Kasumi-1 (cell line): ENCODE results near the gene PRKCSH.

Source experiments
- DNase-seq, 2 experiments: peaks; one replicate each; lab custom pipeline; 2025; lab: John Stamatoyannopoulos, UW

Gene PRKCSH

DNA sequence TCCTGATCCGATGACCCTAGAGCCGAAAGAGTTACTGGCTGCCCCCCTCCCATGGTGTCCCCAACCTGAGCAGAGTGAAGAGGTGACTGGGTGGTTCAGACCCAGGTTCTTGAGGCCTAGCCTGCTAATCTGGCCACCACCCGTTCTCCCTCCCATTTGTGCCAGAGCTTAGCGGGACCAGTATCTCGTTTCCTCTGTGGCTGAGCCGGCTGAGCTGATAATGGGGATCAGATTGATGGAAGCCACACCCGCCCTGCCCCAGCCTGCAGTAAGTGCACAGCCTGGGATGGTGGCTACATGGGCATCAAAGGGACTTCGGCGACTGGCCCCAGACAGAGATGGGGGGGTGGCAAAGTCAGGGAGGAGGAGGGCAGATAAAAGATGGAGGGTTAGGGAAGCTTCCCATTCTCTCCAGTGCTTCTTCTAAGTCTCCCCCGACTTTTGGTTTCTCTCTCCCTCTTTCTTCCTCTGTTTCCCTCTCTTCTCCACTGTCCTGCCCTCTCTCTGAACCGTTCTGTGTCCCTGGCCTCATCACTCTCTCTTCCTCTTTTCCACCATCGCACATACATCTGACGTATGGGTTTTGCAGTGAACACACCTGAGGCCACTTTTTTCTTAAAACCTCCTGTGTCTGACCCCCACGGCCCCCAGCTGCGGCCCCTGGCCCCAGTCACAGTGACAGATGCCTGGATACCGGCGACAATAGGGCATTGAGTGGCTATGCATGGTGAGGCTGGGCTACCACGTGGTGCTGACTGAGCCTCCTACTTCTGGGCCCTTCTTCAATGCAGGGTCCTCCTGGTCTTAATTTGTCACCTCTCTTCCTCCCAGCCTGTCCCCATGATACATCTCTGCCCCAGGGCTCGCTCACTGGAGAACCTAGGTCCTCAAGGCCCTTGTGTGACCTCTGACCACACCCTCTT, 43.0 kb downstream of the PRKCSH start:
- DNase-seq: no peak

GRCh38 chr19:11479090-11479897, 43.9 kb downstream of the PRKCSH start:
- DNase-seq: no peak

DNA sequence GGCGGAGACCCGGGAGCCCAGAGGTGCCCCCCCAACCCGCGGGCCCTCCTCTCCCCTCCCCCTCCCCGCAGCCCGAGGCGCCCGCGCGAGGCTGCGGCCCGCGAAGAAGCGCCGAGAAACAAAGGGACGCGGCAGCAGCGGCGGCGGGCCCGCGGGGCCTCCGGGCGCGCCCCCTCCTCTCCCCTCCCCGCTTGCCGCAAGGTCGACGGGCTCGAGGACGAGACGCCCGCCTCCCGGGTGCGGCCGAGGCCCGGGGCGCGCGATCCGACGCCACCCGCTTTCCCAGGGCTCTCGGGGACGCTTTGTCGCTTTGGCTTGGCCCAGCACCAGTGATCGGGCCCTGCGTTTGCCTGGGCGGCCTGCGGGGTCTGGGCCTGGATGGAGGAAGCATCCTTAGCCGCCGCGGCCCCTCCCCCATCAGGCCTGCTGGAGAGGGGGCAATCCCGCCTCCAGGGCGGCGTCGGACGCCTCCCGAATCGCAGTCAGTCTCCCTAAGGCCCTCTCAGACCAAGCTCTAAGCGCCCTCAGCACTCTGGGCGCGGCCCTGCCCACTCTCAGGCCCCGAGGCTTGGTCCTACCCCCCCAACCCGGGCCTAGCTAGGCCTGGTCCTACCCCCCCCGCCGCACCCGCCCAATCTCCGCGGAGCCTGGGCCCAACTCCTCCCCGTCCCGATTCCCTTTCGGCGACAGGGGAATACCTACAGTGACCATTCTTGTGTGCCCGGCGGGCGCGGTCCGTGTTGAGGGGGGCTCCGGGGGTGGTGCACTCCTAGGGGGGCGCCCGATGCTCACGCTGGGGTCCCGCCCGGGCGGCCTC, 44.7 kb downstream of the PRKCSH start:
- DNase-seq: no peak

DNA sequence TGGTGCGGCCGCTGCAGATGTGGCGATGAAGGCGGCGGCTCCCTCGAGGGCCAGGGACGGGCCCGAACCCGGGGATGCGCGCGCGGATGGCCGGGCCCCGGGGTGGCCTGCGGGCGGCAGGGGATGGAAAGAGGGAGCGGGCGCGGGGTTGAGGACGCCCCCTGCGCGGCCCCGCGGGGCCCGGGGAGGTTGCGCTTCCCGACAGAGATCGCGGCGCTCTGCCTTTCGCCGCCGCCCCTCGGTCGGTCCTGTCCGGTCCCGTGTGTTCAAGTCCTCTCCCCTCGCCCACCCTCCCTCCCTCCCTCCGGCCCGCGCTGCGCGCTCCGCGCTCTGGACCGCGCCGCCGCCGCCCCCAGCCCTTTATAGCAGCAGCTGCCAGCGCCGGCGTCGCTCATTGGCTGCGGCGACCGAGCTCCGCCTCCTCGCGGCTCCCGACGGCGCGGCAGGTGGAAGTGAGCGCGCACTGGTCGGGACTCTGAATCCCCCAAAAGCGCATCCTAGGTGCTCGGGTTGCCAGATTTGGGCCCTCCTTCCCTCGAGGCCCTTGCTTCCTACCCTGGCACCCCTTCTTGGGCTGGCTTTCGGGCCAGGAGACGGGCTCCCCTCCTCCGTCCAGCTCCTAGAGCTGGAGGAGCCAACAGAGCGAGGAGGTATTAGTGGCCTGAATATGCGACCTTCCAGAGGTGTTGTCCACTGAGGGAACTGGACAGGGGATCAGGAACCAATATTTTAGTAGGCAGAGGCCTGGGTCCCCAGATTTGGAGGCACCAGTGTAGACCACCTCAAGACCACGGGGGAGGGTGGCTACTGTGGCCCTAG, 45.5 kb downstream of the PRKCSH start, which contains the start of gene ELAVL3:
Gene ELAVL3 (minus strand): TSS at position 332 of the 819 bp plus-strand sequence. CDS start 438 bp downstream, outside the sequence.
- no peak for DNase-seq

GRCh38 chr19:11481534-11482383, 46.3 kb downstream of the PRKCSH start:
- peak; percentile 84 to 89 for DNase-seq

DNA sequence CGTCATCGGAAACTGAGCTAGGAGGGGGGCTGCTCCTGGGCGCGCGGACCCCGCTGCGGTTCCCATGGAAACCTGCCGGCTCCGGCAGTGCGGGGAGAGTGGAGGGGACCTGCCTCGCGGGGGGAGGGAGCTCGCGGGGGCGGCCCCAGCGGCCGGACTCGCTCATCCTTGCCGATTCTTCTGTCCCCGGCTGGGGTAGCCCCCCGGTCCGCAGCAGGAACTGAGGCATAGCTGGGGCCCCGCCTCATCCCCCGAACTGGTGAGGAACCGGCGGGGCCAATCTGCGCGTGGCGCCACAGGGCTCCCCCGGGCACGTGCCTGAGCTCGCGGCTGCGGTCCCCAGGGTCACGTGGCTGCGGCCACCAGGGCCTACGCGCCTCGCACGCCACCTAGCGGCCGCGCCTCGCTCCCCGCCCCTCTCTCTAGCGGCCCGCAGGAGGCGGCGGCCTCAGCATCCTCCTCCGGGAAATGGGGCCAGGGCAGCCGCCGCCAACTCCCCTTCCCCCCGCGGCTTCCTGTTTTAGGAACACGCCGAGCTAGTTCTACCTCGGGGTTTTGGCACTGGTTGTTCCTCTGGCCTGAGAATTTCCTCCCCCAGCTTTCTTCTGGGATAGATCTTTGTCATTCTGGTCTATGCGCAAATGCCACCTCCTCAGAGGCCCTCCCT, 47.1 kb downstream of the PRKCSH start:
- peak; percentile 77 to 81 for DNase-seq

- DNase-seq: no peak
Observed at GRCh38 chr19:11483366-11484111, 48.1 kb downstream of the PRKCSH start.

DNA sequence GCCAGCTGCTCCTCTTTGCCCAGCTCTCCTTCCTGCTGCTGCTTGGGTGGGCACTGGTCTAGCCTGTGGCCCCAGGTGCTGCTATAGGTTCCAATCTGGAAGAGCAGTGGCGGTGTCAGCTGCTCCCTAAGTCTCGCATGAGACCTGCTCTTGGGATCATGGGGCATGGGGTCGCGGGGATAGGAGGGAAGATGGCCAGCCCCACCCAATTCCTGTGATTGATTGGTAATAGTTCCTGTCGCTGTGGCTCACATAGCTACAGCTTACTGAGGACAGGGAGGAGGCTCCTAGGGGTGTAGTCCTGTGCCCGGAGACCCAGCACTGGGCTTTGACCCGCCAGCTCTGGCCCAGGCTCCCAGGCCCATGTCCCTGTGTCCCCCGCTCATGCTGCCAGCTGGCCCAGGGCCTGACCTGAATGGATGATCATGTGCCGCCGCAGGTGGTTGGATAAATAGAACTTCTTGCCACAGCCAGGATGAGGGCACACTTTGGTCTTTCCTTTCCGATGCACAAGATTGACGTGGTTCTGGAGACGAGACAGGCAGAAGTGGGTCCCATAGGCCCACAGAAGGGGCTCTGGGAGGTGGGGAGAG, 49.9 kb downstream of the PRKCSH start:
- DNase-seq: no peak

- no peak for DNase-seq
Observed at GRCh38 chr19:11486661-11487503, 51.4 kb downstream of the PRKCSH start.

DNA sequence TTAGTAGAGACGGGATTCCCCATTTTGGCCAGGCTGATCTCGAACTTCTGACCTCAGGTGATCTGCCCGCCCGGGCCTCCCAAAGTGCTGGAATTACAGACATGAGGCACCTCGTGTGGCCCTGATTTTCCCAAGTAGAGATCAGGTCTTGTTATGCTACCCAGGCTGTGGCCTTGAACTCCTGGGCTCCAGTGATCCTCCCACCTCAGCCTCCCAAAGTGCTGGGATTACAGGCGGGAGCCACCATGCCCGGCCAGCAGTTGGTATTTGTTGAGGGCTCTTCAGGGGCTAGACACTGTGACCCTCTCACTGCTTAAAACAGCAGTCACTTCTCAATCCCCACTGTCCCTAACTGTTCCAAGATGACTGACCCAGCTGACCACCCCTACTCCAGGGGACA, 53.9 kb downstream of the PRKCSH start:
- no peak for DNase-seq

DNA sequence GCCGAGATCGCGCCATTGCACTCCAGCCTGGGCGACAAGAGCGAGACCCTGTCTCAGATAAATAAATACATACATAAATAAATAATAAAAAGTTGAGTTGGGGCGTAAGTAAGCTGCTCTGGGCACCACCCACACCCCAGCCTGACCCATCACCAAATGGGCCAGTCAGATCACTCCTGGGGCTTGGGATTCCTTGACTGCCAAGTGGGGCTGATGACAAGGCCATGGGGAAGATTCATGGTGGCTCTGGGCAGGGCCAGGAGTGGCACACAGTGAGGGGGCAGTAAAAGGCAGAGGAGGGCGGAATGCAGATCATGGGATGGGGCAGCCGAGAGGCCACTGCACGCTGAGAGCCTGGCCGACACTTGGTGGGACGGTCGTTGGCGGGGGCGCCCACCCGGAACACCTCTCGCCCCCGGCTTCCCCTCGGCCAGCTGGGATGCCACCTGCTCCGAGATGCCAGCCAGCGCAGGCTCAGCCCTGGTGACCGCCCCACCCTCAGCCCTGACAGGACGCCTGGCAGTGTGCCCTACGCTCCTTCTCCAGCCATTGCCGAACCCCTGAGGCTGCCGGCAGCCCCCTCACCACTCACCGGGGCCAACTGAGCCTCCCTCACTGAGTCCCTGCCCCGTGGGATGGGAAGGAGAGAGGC, 59.3 kb downstream of the PRKCSH start:
- no peak for DNase-seq

- DNase-seq: no peak
Observed at GRCh38 chr19:11495481-11495880, 60.0 kb downstream of the PRKCSH start.

DNA sequence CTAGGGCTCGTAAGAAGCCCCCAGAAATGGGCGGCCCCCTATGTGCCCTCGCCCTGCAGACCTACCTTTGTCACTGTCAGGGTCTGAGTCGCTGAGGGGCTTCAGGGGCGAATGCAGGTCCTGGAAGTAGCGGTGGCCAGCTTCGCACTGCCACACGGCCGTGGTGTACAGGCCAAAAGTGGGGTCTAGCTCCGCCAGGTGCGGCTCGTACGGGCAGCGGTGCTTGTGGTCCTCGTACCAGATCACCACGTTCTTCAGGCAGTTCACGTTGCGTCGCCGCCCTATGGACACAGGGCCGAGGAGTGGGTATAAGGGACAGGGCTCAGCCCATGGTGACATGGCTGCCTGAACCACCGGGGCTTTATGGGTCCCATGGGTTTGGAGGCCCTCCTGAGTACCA, 60.5 kb downstream of the PRKCSH start:
- no peak for DNase-seq

DNA sequence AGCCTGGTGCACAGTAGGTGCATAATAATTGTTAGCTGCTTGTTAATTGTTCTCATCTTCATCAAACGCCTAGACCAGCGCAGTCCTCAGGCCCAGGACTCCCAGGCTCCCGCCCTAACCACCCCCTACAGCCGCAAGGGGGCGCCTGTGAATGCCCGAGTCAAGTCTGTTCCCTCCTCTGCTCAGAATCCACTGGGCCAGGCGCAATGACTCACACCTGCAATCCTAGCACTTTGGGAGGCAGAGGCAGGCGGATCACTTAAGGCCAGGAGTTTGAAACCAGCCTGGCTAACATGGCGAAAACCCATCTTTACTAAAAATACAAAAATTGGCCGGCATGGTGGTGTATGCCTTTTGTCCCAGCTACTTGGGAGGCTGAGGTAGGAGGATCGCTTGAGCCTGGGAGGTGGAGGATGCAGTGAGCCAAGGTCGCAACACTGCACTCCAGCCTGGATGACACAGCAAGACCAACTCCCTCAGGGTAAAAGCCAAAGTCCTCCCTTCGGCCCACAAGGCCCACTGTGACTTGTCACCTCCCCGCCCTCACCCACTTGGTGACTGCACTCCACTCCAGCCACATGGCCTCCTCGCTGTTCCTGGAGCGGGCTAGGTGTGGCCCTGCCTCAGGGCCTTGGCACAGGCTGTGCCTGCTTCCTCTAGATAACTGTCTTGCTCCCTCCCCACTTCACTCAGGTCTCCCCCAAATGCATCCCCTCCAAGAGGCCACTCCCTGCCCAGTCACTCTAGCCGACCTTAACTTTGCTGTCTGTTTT, 61.1 kb downstream of the PRKCSH start:
- peak; percentile 62 to 78 for DNase-seq

DNA sequence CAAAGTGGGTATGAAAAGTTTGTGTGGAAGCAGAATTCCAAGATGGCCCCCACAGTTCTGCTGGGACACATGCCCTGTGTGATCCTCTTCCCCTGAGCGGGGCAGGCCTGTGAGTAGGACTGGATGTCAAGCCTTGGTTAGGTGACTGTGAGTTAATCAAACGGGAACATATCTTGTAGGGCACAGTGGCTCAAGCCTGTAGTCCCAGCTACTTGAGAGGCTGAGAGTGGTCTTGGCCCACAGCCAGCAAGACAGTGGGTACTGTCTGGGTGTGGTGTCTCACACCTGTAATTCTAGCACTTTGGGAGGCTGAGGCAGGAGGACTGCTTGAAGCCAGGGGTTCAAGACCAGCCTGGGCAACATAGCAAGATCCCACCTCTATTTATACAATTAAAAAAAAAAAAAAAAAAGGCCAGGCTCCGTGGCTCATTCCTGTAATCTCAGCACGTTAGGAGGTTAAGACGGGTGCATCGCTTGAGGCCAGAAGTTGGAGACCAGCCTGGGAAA, 63.8 kb downstream of the PRKCSH start:
- DNase-seq: no peak

DNA sequence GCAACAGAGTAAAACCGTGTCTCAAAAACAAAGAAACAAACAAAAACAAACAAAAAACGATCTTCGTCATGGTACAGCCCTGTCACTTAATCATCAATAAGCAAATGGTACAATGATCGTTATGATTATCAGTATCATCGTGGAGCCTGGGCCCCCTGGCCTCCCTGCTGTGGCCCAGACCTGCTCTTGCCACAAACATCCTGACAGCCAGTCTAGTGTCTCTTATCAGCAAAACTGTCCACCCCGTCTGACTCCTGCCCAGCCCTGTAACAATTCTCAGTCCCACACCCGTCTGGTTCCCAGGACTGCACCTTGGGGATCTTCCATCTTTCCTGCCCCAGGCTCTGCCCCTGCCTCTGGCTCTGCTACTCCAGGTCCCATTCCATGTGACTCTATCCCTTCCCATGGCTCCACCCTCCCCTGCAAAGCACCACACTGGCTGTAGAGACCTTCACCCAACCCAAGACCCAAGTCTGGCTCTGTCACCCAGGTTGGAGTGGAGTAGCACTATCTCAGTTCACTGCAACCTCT, 64.5 kb downstream of the PRKCSH start:
- DNase-seq: no peak
